Gastrocnemius medialis (tissue), 4 donors: Measurements from ENCODE around the gene ZNF516.

Source experiments
- CTCF ChIP-seq, 5 experiments: fragments of 450-650 bp in 3 of 5; fragments of 200-600 bp in 2 of 5; sonication (generic) in 2 of 5; IDR thresholded peaks in 4 of 5; conservative IDR thresholded peaks in 1 of 5; 1 replicate in 4 of 5; 2 replicates in 1 of 5; pipeline ENCODE4 v1.5.1; 2016 to 2019; ENCODE audit warnings: antibody characterized with exemption in 5 of 5, mild to moderate bottlenecking in 3 of 5, moderate library complexity in 3 of 5
- POLR2A ChIP-seq, 2 donors: fragments of 450-650 bp; IDR thresholded peaks; one replicate each; pipeline ENCODE4 v1.6.1; 2017; ENCODE audit warnings: antibody characterized with exemption in 2 of 2, mild to moderate bottlenecking in 2 of 2, moderate library complexity in 2 of 2

GRCh38 chr18:76514573-76514972, 19.5 kb upstream of the ZNF516 start:
- TF ChIP-seq CTCF (IDR thresholded peaks at IDR 0.05 in 4 of 5, conservative IDR thresholded peaks at IDR 0.05 in 1 of 5) (no peak), POLR2A (IDR thresholded peaks at IDR 0.05) (no peak)
